Measurements from ENCODE around the gene STH.
A peak's percentile ranks its signal among the peaks of the same experiment; 100 is the strongest.

Gene STH

GRCh38 chr17:46024590-46024989, 25.5 kb downstream of the STH start:
- Histone ChIP-seq H3K23ac (ENCODE audit: low read length in 2 of 2) (no peak overlapping the region), H2BK12ac (ENCODE audit: low read length in 2 of 2) (no peak overlapping the region), H3K9me3 (ENCODE audit: control insufficient read depth, low read length) (no peaks in the 10 kb centered on the region), H2BK5ac (ENCODE audit: low read depth, low read length, poor library complexity, severe bottlenecking) (no peak overlapping the region), H3K4me3 (ENCODE audit: insufficient read depth in 1 of 2, low read depth in 1 of 2, low read length in 2 of 2) (no peak overlapping the region), H3K9ac (ENCODE audit: low read length) (no peak overlapping the region), H3K36me3 (ENCODE audit: control insufficient read depth in 1 of 2, insufficient read depth in 2 of 2, low read depth in 1 of 2, low read length in 2 of 2) (peaks cover 64 to 69% of the 10 kb centered on the region in 2 experiments), H2BK15ac (ENCODE audit: low read depth, poor library complexity, severe bottlenecking) (no peak overlapping the region), H2AFZ (ENCODE audit: low read depth, low read length) (no peak overlapping the region), H3K27me3 (ENCODE audit: control insufficient read depth in 1 of 2, insufficient read depth in 1 of 2, low read length in 2 of 2) (no peaks in the 10 kb centered on the region), H3K14ac (ENCODE audit: low read length in 2 of 2) (no peak overlapping the region), H3K4me1 (ENCODE audit: control insufficient read depth, insufficient read depth, low read depth, low read length) (peaks cover 4% of the 10 kb centered on the region), H2BK120ac (ENCODE audit: low read depth, low read length) (no peak overlapping the region), H4K91ac (ENCODE audit: low read length) (no peak overlapping the region), H3K4ac (ENCODE audit: low read depth in 1 of 2, low read length in 2 of 2) (no peak overlapping the region), H3K4me2 (ENCODE audit: low read length, poor library complexity, severe bottlenecking) (no peak overlapping the region), H3K79me1 (replicated peaks; ENCODE audit: low read length, poor library complexity, severe bottlenecking) (peaks cover 17% of the 10 kb centered on the region), H3K27ac (ENCODE audit: low read length, poor library complexity, severe bottlenecking) (no peak overlapping the region), H4K8ac (ENCODE audit: low read length) (no peak overlapping the region), H2AK5ac (ENCODE audit: low read length, severe bottlenecking) (no peak overlapping the region), H3K18ac (ENCODE audit: low read depth in 1 of 2, low read length in 2 of 2) (no peak overlapping the region)
- no peak for DNase-seq
- 93% methylated on average over 13 of the region's 14 CpGs for WGBS

DNA sequence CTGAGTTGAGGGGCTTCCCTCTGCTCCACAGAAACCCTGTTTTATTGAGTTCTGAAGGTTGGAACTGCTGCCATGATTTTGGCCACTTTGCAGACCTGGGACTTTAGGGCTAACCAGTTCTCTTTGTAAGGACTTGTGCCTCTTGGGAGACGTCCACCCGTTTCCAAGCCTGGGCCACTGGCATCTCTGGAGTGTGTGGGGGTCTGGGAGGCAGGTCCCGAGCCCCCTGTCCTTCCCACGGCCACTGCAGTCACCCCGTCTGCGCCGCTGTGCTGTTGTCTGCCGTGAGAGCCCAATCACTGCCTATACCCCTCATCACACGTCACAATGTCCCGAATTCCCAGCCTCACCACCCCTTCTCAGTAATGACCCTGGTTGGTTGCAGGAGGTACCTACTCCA, 26.0 kb downstream of the STH start:
- H2AK5ac ChIP-seq (ENCODE audit: low read length, severe bottlenecking): no peak overlapping the region

GRCh38 chr17:46025510-46026165, 26.6 kb downstream of the STH start:
- Histone ChIP-seq H3K4me3 (ENCODE audit: insufficient read depth in 1 of 2, low read depth in 1 of 2, low read length in 2 of 2) (peak overlapping the region in 1 of 2 experiments; percentile 20), H3K36me3 (ENCODE audit: control insufficient read depth in 1 of 2, insufficient read depth in 2 of 2, low read depth in 1 of 2, low read length in 2 of 2) (peaks cover 68 to 74% of the 10 kb centered on the region in 2 experiments), H4K91ac (ENCODE audit: low read length) (no peak overlapping the region), H4K8ac (ENCODE audit: low read length) (peak overlapping the region; percentile 27), H2BK15ac (ENCODE audit: low read depth, poor library complexity, severe bottlenecking) (no peak overlapping the region), H2BK12ac (ENCODE audit: low read length in 2 of 2) (no peak overlapping the region), H2BK5ac (ENCODE audit: low read depth, low read length, poor library complexity, severe bottlenecking) (no peak overlapping the region), H3K27me3 (ENCODE audit: control insufficient read depth in 1 of 2, insufficient read depth in 1 of 2, low read length in 2 of 2) (no peaks in the 10 kb centered on the region), H3K4me1 (ENCODE audit: control insufficient read depth, insufficient read depth, low read depth, low read length) (peaks cover 4% of the 10 kb centered on the region), H2BK120ac (ENCODE audit: low read depth, low read length) (no peak overlapping the region), H2AFZ (ENCODE audit: low read depth, low read length) (no peak overlapping the region), H3K27ac (ENCODE audit: low read length, poor library complexity, severe bottlenecking) (no peak overlapping the region), H3K4ac (ENCODE audit: low read depth in 1 of 2, low read length in 2 of 2) (no peak overlapping the region), H3K79me1 (replicated peaks; ENCODE audit: low read length, poor library complexity, severe bottlenecking) (peaks cover 22% of the 10 kb centered on the region), H3K14ac (ENCODE audit: low read length in 2 of 2) (no peak overlapping the region), H2AK5ac (ENCODE audit: low read length, severe bottlenecking) (no peak overlapping the region), H3K9ac (ENCODE audit: low read length) (no peak overlapping the region), H3K4me2 (ENCODE audit: low read length, poor library complexity, severe bottlenecking) (no peak overlapping the region), H3K18ac (ENCODE audit: low read depth in 1 of 2, low read length in 2 of 2) (no peak overlapping the region), H3K9me3 (ENCODE audit: control insufficient read depth, low read length) (no peaks in the 10 kb centered on the region), H3K23ac (ENCODE audit: low read length in 2 of 2) (no peak overlapping the region)
- WGBS: 90% methylated on average over 8 of the region's 8 CpGs
- DNase-seq: no peak

More for the DNA sequence above, 26.0 kb downstream of the STH start:
- Histone ChIP-seq H4K8ac (ENCODE audit: low read length) (no peak overlapping the region), H4K91ac (ENCODE audit: low read length) (no peak overlapping the region), H3K9ac (ENCODE audit: low read length) (no peak overlapping the region), H3K36me3 (ENCODE audit: control insufficient read depth in 1 of 2, insufficient read depth in 2 of 2, low read depth in 1 of 2, low read length in 2 of 2) (peaks cover 68 to 69% of the 10 kb centered on the region in 2 experiments), H2AFZ (ENCODE audit: low read depth, low read length) (no peak overlapping the region), H2BK12ac (ENCODE audit: low read length in 2 of 2) (no peak overlapping the region), H3K79me1 (replicated peaks; ENCODE audit: low read length, poor library complexity, severe bottlenecking) (peaks cover 18% of the 10 kb centered on the region), H3K18ac (ENCODE audit: low read depth in 1 of 2, low read length in 2 of 2) (no peak overlapping the region), H3K23ac (ENCODE audit: low read length in 2 of 2) (no peak overlapping the region), H3K4me3 (ENCODE audit: insufficient read depth in 1 of 2, low read depth in 1 of 2, low read length in 2 of 2) (no peak overlapping the region), H3K4ac (ENCODE audit: low read depth in 1 of 2, low read length in 2 of 2) (no peak overlapping the region), H2BK120ac (ENCODE audit: low read depth, low read length) (no peak overlapping the region), H3K9me3 (ENCODE audit: control insufficient read depth, low read length) (no peaks in the 10 kb centered on the region), H3K4me2 (ENCODE audit: low read length, poor library complexity, severe bottlenecking) (no peak overlapping the region), H3K14ac (ENCODE audit: low read length in 2 of 2) (no peak overlapping the region), H3K27me3 (ENCODE audit: control insufficient read depth in 1 of 2, insufficient read depth in 1 of 2, low read length in 2 of 2) (no peaks in the 10 kb centered on the region), H3K4me1 (ENCODE audit: control insufficient read depth, insufficient read depth, low read depth, low read length) (peaks cover 4% of the 10 kb centered on the region), H3K27ac (ENCODE audit: low read length, poor library complexity, severe bottlenecking) (no peak overlapping the region), H2BK5ac (ENCODE audit: low read depth, low read length, poor library complexity, severe bottlenecking) (no peak overlapping the region), H2BK15ac (ENCODE audit: low read depth, poor library complexity, severe bottlenecking) (no peak overlapping the region)
- no peak for DNase-seq
- 87% methylated on average over 7 of the region's 10 CpGs for WGBS

- no peak overlapping the region for H4K8ac ChIP-seq (ENCODE audit: low read length)
- H4K91ac ChIP-seq (ENCODE audit: low read length): no peak overlapping the region
- no peak overlapping the region for H3K4ac ChIP-seq (ENCODE audit: low read depth in 1 of 2, low read length in 2 of 2)
- WGBS: 91% methylated on average over 17 of the region's 17 CpGs
- no peak for DNase-seq
- H2BK12ac ChIP-seq (ENCODE audit: low read length in 2 of 2): no peak overlapping the region
- no peak overlapping the region for H2BK15ac ChIP-seq (ENCODE audit: low read depth, poor library complexity, severe bottlenecking)
- peaks cover 68 to 79% of the 10 kb centered on the region in 2 experiments for H3K36me3 ChIP-seq (ENCODE audit: control insufficient read depth in 1 of 2, insufficient read depth in 2 of 2, low read depth in 1 of 2, low read length in 2 of 2)
- H3K4me1 ChIP-seq (ENCODE audit: control insufficient read depth, insufficient read depth, low read depth, low read length): peaks cover 4% of the 10 kb centered on the region
- no peak overlapping the region for H3K4me2 ChIP-seq (ENCODE audit: low read length, poor library complexity, severe bottlenecking)
- H2AFZ ChIP-seq (ENCODE audit: low read depth, low read length): no peak overlapping the region
- no peak overlapping the region for H3K18ac ChIP-seq (ENCODE audit: low read depth in 1 of 2, low read length in 2 of 2)
- no peaks in the 10 kb centered on the region for H3K9me3 ChIP-seq (ENCODE audit: control insufficient read depth, low read length)
- H3K27ac ChIP-seq (ENCODE audit: low read length, poor library complexity, severe bottlenecking): no peak overlapping the region
- H2BK120ac ChIP-seq (ENCODE audit: low read depth, low read length): no peak overlapping the region
- H3K14ac ChIP-seq (ENCODE audit: low read length in 2 of 2): no peak overlapping the region
- peak overlapping the region in 1 of 2 experiments; percentile 3 for H3K23ac ChIP-seq (ENCODE audit: low read length in 2 of 2)
- no peak overlapping the region for H2AK5ac ChIP-seq (ENCODE audit: low read length, severe bottlenecking)
- H3K79me1 ChIP-seq (replicated peaks; ENCODE audit: low read length, poor library complexity, severe bottlenecking): peaks cover 27% of the 10 kb centered on the region
- no peak overlapping the region for H2BK5ac ChIP-seq (ENCODE audit: low read depth, low read length, poor library complexity, severe bottlenecking)
- no peaks in the 10 kb centered on the region for H3K27me3 ChIP-seq (ENCODE audit: control insufficient read depth in 1 of 2, insufficient read depth in 1 of 2, low read length in 2 of 2)
- H3K9ac ChIP-seq (ENCODE audit: low read length): no peak overlapping the region
- H3K4me3 ChIP-seq (ENCODE audit: insufficient read depth in 1 of 2, low read depth in 1 of 2, low read length in 2 of 2): no peak overlapping the region
These were observed 27.4 kb downstream of the STH start for GRCh38 chr17:46026166-46027047.
